ENCODE results near the gene ARPC4. TPM values are rescaled to one million over a fixed set of nuclear protein-coding genes. Genes with fewer than 3 reads are reported as not detected.

ARPC4 gene
- total and polyA plus RNA-seq, 2 donors (not counting 1 experiment from before 2014, with no cell fraction given) = 174 to 307 TPM

- Histone ChIP-seq H3K79me2 (ENCODE audit: control insufficient read depth, insufficient read depth, low read length) (no peaks in the 10 kb centered on the region), H3K9me3 (ENCODE audit: control insufficient read depth, insufficient read depth, low read depth, low read length) (no peaks in the 10 kb centered on the region), H3K4me2 (ENCODE audit: extremely low read depth, insufficient read depth, low read length) (peak within 1 kb of the TSS; percentile 82), H3K4me1 (ENCODE audit: control insufficient read depth, extremely low read depth, insufficient read depth, low read length) (peaks cover 3% of the 10 kb centered on the region), H3K27ac (ENCODE audit: insufficient read depth, low read length) (peak within 1 kb of the TSS; percentile 85), H3K9ac (ENCODE audit: insufficient read depth, low read length) (peak within 1 kb of the TSS; percentile 76), H3K36me3 (ENCODE audit: control insufficient read depth, insufficient read depth, low read length) (peaks cover 13% of the 10 kb centered on the region), H2AFZ (ENCODE audit: low read length) (no peak within 1 kb of the TSS), H4K20me1 (ENCODE audit: control insufficient read depth, extremely low read depth, insufficient read depth, low read length) (no peaks in the 10 kb centered on the region), H3K4me3 (replicated peaks in 1 of 4; ENCODE audit: control extremely low read depth in 1 of 4, insufficient read depth in 1 of 4, low read depth in 3 of 4, low read length in 4 of 4) (peak within 1 kb of the TSS; percentile 49 to 68 (median 54)), H3K27me3 (ENCODE audit: control insufficient read depth, insufficient read depth, low read length) (no peaks in the 10 kb centered on the region)
- TF ChIP-seq, protein P1, sequence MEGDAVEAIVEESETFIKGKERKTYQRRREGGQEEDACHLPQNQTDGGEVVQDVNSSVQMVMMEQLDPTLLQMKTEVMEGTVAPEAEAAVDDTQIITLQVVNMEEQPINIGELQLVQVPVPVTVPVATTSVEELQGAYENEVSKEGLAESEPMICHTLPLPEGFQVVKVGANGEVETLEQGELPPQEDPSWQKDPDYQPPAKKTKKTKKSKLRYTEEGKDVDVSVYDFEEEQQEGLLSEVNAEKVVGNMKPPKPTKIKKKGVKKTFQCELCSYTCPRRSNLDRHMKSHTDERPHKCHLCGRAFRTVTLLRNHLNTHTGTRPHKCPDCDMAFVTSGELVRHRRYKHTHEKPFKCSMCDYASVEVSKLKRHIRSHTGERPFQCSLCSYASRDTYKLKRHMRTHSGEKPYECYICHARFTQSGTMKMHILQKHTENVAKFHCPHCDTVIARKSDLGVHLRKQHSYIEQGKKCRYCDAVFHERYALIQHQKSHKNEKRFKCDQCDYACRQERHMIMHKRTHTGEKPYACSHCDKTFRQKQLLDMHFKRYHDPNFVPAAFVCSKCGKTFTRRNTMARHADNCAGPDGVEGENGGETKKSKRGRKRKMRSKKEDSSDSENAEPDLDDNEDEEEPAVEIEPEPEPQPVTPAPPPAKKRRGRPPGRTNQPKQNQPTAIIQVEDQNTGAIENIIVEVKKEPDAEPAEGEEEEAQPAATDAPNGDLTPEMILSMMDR (conservative IDR thresholded peaks at IDR 0.05 in 1 of 2, IDR thresholded peaks at IDR 0.05 in 1 of 2; ENCODE audit: low read depth in 1 of 2, low read length in 2 of 2) = no peak
- no peak for TF ChIP-seq EZH2 (IDR thresholded peaks at IDR 0.05; ENCODE audit: low read length, missing control alignments)
- DNase-seq (ENCODE audit: low read depth in 2 of 2) = peak; percentile 53 to 60
Observed at GRCh38 chr3:9809615-9810432, 16.9 kb downstream of the ARPC4 start, which contains the start of gene TTLL3. TTLL3 (plus strand) TSS chr3:9810262; CDS start chr3:9810662, 400 bp downstream.

- Histone ChIP-seq H3K4me3 (replicated peaks in 1 of 4; ENCODE audit: control extremely low read depth in 1 of 4, insufficient read depth in 1 of 4, low read depth in 3 of 4, low read length in 4 of 4) (peak overlapping the region; percentile 49 to 68 (median 54)), H3K27me3 (ENCODE audit: control insufficient read depth, insufficient read depth, low read length) (no peaks in the 10 kb centered on the region), H3K4me1 (ENCODE audit: control insufficient read depth, extremely low read depth, insufficient read depth, low read length) (peaks cover 3% of the 10 kb centered on the region), H4K20me1 (ENCODE audit: control insufficient read depth, extremely low read depth, insufficient read depth, low read length) (no peaks in the 10 kb centered on the region), H3K36me3 (ENCODE audit: control insufficient read depth, insufficient read depth, low read length) (peaks cover 10% of the 10 kb centered on the region), H3K79me2 (ENCODE audit: control insufficient read depth, insufficient read depth, low read length) (no peaks in the 10 kb centered on the region), H3K4me2 (ENCODE audit: extremely low read depth, insufficient read depth, low read length) (peak overlapping the region; percentile 82), H3K27ac (ENCODE audit: insufficient read depth, low read length) (peak overlapping the region; percentile 85), H2AFZ (ENCODE audit: low read length) (no peak overlapping the region), H3K9ac (ENCODE audit: insufficient read depth, low read length) (peak overlapping the region; percentile 76), H3K9me3 (ENCODE audit: control insufficient read depth, insufficient read depth, low read depth, low read length) (no peaks in the 10 kb centered on the region)
- DNase-seq (ENCODE audit: low read depth in 2 of 2) = no peak
- TF ChIP-seq, protein P1 (conservative IDR thresholded peaks at IDR 0.05 in 1 of 2, IDR thresholded peaks at IDR 0.05 in 1 of 2; ENCODE audit: low read depth in 1 of 2, low read length in 2 of 2) = no peak
Observed at GRCh38 chr3:9810433-9810770, 17.5 kb downstream of the ARPC4 start.

GRCh38 chr3:9810846-9811245 lies 18.0 kb downstream of the ARPC4 start:
- Histone ChIP-seq H3K4me3 (replicated peaks in 1 of 4; ENCODE audit: control extremely low read depth in 1 of 4, insufficient read depth in 1 of 4, low read depth in 3 of 4, low read length in 4 of 4) (peak overlapping the region in 2 of 4 experiments; percentile 58 to 68), H3K4me2 (ENCODE audit: extremely low read depth, insufficient read depth, low read length) (peak overlapping the region; percentile 82), H2AFZ (ENCODE audit: low read length) (no peak overlapping the region), H3K27me3 (ENCODE audit: control insufficient read depth, insufficient read depth, low read length) (no peaks in the 10 kb centered on the region), H3K36me3 (ENCODE audit: control insufficient read depth, insufficient read depth, low read length) (peaks cover 7% of the 10 kb centered on the region), H3K27ac (ENCODE audit: insufficient read depth, low read length) (no peak overlapping the region), H3K9ac (ENCODE audit: insufficient read depth, low read length) (no peak overlapping the region), H3K9me3 (ENCODE audit: control insufficient read depth, insufficient read depth, low read depth, low read length) (no peaks in the 10 kb centered on the region), H4K20me1 (ENCODE audit: control insufficient read depth, extremely low read depth, insufficient read depth, low read length) (no peaks in the 10 kb centered on the region), H3K4me1 (ENCODE audit: control insufficient read depth, extremely low read depth, insufficient read depth, low read length) (peaks cover 3% of the 10 kb centered on the region), H3K79me2 (ENCODE audit: control insufficient read depth, insufficient read depth, low read length) (no peaks in the 10 kb centered on the region)
- DNase-seq (ENCODE audit: low read depth in 2 of 2) = no peak
- no peak for TF ChIP-seq EZH2 (IDR thresholded peaks at IDR 0.05; ENCODE audit: low read length, missing control alignments)
- TF ChIP-seq, protein P1 (conservative IDR thresholded peaks at IDR 0.05 in 1 of 2, IDR thresholded peaks at IDR 0.05 in 1 of 2; ENCODE audit: low read depth in 1 of 2, low read length in 2 of 2) = no peak

Measured in fibroblast of lung (primary cell).